HG03571 (cell line): ENCODE results near the gene MEA1.

Experiments
- ATAC-seq: cut with Tn5 transposase; IDR thresholded peaks from one replicate; pipeline ENCODE4 v1.9.1; 2021; ENCODE audit not compliant: unreplicated experiment

MEA1 gene

GRCh38 chr6:43040542-43041257 lies 27.0 kb upstream of the MEA1 start:
- no peak for ATAC-seq

GRCh38 chr6:43038727-43039126 lies 25.0 kb upstream of the MEA1 start:
- no peak for ATAC-seq

- ATAC-seq = no peak
These were observed 24.0 kb upstream of the MEA1 start for GRCh38 chr6:43037706-43038105.

- no peak for ATAC-seq
These were observed 23.5 kb upstream of the MEA1 start for GRCh38 chr6:43037197-43037596.

GRCh38 chr6:43036712-43037111 lies 23.0 kb upstream of the MEA1 start:
- no peak for ATAC-seq

GRCh38 chr6:43035495-43036194 lies 21.9 kb upstream of the MEA1 start:
- no peak for ATAC-seq

- no peak for ATAC-seq
These were observed 20.4 kb upstream of the MEA1 start for GRCh38 chr6:43034190-43034525.

- no peak for ATAC-seq
These were observed 19.9 kb upstream of the MEA1 start for GRCh38 chr6:43033496-43034189.

- no peak for ATAC-seq
These were observed 18.6 kb upstream of the MEA1 start for GRCh38 chr6:43032326-43032725.

- ATAC-seq = no peak
These were observed 15.4 kb upstream of the MEA1 start for GRCh38 chr6:43029120-43029519.

- no peak for ATAC-seq
These were observed 12.6 kb upstream of the MEA1 start for GRCh38 chr6:43026365-43026764.

- no peak for ATAC-seq
These were observed 10.7 kb upstream of the MEA1 start for GRCh38 chr6:43024436-43024835.

GRCh38 chr6:43021270-43022047 lies 7.7 kb upstream of the MEA1 start, which contains the start of gene RRP36:
Gene RRP36 (plus strand): TSS chr6:43021623. CDS start chr6:43021655, 32 bp downstream.
- no peak for ATAC-seq

- ATAC-seq = no peak
These were observed 7.1 kb upstream of the MEA1 start for GRCh38 chr6:43020847-43021246.

- ATAC-seq = no peak
These were observed 6.4 kb upstream of the MEA1 start for GRCh38 chr6:43020052-43020705.

GRCh38 chr6:43019152-43019551 lies 5.4 kb upstream of the MEA1 start:
- no peak for ATAC-seq

- no peak for ATAC-seq
These were observed 3.2 kb upstream of the MEA1 start for GRCh38 chr6:43016943-43017334.

GRCh38 chr6:43016176-43016942 lies 2.6 kb upstream of the MEA1 start:
- no peak for ATAC-seq

GRCh38 chr6:43014434-43014909 lies 726 bp upstream of the MEA1 start:
- no peak for ATAC-seq
